ENCODE measurements around the gene DNAJC30.
"Not testable (repeated sequence)": the region's sequence is repeated elsewhere in the genome, so short reads cannot be mapped to it uniquely, and the experiment has no call there.

DNAJC30 gene

DNA sequence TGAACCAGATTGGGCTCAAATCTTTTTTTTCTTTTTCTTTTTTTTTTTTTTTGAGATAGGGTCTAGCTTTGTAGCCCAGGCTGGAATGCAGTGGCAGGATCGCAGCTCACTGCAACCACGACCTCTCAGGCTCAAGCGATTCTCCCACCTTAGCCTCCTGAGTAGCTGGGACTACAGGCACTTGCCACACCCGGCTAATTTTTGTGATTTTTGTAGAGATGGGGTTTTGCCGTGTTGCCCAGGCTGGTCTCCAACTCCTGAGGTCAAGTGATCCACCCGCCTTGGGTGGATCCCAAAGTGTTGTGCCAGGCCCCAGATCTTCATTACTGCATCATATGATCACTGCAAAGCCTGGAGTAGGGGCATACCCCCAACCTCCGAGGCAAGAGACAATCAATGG, 2.8 kb downstream of the DNAJC30 start:
- no peak for DNase-seq

DNA sequence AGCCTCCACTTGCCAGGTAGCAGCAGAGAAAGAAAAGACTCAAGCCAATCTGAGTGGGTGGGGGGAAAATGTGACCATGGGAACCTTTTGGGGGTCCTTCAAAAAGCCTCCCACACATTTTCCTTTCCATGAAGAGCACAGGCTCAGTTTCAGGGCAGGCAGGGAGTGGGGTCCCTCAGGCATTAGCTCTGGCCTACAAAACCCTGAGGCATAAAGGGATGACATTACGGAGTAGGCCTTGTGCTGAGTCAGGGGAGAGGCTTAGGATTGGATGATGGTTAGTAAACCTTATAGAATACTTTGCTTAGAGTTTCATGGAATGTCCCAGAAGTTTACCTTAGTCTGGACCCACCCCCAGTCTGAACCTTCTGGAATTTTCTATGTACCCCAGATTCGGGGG, 3.5 kb downstream of the DNAJC30 start:
- no peak for DNase-seq

DNA sequence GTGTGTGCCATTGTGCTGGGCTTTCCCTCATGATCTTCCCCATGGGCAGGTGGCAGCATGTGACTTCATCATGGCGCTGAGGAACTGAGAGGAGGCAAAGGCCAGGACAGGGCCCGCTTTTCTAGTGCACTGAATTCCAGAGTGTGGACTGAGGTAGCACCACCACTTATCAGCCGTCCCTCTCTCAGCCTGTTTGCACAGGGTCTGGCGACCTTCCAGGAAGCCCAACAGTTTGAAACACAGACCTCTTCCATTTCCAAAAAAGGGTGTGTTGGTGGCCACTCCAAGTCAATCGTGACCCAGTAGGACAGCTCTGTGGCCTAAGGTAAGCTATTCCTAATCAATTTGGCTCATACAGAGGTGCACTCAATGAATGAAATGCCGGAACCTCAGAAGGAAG, 4.4 kb downstream of the DNAJC30 start:
- DNase-seq, result no peak

DNA sequence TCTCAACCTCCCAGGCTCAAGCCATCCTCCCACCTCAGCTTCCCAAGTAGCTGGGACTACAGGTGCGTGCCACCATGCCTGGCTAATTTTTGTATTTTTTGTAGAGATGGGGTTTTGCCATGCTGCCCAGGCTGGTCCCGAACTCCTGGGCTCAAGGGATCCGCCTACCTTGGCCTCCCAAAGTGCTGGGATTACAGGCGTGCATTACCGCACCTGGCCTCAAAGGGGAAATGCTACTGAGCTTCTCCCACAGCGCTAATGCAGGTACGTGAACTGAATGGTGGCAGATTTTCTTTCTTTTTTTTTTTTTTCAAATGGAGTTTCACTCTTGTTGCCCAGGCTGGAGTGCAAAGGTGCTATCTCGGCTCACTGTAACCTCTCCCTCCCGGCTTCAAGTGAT, 7.2 kb downstream of the DNAJC30 start:
- not testable (repeated sequence) for DNase-seq

- DNase-seq, result no peak
Measured at GRCh38 chr7:73674468-73675124, 8.7 kb downstream of the DNAJC30 start.

- DNase-seq, result no peak
Measured at GRCh38 chr7:73671857-73672445, 11.3 kb downstream of the DNAJC30 start.

DNA sequence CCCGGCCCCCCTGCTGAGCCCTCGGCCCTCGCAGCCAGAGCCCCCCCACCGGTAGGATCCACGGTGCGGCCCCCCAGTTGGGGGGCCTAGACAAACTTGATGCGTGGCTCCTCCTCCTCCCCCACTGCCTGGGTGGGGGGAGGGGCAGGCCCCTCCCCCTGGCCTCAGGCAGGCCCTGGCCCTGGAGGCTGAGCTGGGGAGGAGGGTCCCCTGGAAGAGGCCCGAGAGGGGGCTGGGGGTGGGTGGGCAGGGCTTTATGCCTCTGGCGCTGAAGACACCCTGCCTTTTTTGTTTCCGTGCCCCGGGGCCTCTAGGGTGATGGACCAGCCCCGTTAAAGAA, 12.0 kb downstream of the DNAJC30 start:
- DNase-seq, result no peak

- DNase-seq, result no peak
Measured at GRCh38 chr7:73669858-73670385, 13.3 kb downstream of the DNAJC30 start.

GRCh38 chr7:73669288-73669701, 14.0 kb downstream of the DNAJC30 start:
- no peak for DNase-seq

DNA sequence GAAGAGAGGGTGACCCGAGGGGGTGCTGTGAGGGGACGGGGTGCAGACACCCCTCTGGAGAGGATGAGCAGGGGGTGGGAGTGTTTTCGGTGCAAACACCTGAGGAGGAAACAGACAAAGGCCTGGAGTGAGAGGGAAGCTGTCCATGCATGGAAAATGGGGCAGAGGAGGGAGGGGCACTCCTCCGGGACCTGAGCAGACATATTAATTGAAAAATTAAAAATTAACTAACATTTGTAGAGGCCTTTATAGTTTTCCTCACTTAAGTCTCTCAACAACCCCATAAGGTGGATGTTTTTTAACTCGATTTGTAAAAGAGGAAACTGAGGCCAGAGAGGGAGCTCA, 14.4 kb downstream of the DNAJC30 start:
- DNase-seq, result no peak

DNA sequence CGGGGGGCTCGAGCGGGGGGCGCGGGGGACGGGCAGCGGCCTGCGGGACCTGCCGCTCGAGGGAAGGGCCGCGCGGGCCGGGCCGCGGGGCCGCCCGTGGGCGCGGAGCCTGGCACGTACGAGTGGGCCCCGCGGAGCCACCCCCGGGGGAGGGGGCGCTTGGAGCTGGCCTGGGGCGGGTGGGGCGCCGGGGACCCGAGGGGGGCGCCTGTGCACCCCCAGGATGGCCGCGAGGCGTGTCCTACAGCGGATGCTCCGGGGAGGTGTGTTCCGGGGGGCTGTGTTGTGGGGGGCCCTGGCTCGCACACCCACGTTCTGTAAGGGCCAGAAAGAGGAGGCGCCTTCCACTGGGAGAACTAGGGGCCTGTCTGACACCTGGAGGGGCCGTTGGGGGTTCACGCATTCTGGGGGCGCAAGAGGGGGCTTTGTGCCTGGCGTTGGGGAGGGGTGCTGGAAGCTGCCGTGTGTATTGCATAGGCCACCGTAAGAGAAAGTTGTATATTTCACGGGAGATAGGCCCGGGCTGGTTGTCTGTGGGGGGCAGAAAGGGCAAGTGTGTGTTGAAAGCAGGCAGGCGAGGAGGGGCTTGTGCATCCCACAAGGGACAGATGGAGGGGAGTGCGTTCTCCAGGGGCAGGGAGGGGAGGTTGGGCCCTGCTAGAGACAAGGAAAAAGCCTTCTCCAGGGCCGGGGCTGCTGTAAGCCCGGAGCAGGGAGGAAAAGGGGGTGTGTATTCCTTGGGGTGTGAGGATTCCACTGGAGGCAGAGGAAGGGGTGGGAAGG, 15.0 kb downstream of the DNAJC30 start:
- DNase-seq, result no peak

- peak; percentile 91 for DNase-seq
Measured at GRCh38 chr7:73667344-73668102, 15.7 kb downstream of the DNAJC30 start, which contains the start of gene VPS37D. VPS37D (plus strand) TSS chr7:73667831; CDS start chr7:73667959, 128 bp downstream.

DNA sequence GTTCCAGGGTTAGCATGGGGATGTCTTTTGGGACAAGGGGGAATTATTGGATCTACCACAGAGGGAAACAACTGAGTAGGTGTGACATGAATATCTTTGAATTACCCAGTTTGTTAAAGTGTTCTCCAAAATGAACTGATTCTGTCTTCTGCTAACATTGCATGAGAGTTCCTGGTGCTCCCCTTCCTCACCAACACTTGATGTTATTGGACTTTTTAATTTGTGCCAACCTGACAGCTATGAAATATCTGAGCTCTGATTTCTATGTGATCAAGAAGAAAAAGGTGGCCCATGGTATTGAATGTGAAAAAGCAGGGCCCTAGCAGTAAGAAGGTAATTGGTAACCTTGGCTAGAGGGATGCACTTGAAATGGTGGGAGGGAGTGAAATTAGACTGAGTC, 20.2 kb downstream of the DNAJC30 start:
- no peak for DNase-seq

DNA sequence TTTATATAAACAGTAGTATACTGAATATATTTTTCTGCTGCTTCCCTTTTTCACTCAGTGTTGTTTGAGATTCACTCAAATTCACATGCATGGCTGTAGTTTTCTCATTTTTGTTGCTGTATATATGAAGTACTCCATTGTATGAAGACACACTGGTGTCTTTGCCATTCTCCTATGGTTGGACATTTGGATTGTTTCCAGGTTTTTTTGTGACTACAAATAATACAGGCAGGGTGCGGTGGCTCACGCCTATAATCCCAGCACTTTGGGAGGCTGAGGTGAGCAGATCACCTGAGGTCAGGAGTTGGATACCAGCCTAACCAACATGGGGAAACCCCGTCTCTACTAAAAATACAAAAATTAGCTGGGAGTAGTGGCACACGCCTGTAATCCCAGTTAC, 22.7 kb downstream of the DNAJC30 start:
- DNase-seq, result not testable (repeated sequence)

- no peak for DNase-seq
Measured at GRCh38 chr7:73659983-73660382, 23.3 kb downstream of the DNAJC30 start.

- DNase-seq, result not testable (repeated sequence)
Measured at GRCh38 chr7:73655309-73655708, 27.9 kb downstream of the DNAJC30 start.

GRCh38 chr7:73652541-73652949, 30.7 kb downstream of the DNAJC30 start:
- DNase-seq, result no peak

DNA sequence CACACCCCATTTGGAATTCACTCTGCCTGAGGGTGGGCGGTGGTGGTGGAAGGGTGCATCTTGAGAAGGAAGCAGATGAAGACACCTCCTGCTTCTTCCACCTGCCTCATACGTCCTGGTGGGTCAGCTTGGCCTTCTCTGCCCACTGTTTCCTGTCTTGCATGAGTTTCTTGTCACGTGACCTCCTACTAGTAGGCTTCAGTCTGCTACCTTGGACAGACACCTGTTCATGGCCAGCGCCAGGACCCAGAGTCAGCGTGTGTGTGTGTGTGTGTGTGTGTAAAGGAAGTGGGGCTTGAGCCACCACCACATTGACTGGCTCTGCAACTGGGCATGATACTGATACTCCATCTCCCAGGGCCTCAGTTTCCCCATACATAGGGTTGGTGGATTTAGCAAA, 32.7 kb downstream of the DNAJC30 start:
- DNase-seq, result no peak

GRCh38 chr7:73649576-73649975, 33.7 kb downstream of the DNAJC30 start:
- DNase-seq, result no peak

- no peak for DNase-seq
Measured at GRCh38 chr7:73648593-73649332, 34.5 kb downstream of the DNAJC30 start.

DNA sequence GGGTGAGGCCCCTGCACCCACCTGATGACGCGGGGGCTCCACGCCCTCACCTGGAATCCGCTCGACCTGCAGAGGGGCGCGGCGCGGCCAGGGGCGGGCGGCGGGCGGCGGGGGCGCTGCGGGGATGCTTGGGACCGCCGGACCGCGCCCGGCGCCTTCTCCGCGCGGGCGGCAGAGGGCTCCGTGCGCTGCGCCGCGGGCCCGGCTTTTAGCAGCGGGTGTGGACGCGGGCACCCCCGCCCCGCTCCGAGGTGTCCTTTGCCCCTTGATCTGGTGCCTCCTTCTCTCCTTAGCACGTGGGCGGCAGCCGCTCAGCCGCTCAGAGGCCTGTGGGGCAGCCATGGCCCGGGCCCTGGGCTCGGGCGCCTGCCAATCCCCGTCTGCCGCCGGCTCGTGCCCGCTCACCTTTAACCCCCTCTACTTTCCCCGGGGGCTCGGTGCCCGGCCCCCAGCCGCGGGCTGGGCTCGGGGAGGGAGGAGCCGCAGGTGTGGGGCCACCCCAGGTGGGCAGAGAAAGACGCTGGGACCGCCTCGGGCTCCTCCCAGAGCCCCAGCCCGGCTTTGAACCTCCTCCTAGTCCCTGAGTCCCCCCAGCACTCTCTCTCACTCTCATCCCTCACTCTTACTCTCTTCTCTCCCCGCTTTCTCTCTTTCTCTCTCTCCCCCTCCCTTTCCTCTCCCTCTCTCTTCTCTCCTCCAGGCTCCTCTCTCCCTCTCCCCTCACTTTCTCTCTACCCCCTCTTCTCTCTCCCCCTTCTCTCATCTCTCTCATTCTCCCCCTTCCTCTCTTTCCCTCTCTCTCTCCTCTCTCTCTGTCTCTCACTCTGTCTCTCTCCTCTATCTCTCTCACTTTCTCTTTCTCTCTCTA, 35.3 kb downstream of the DNAJC30 start:
- peak; percentile 28 for DNase-seq
